22Rv1 (cell line): ENCODE results near the gene LMO7.

Experiments used
- H3K27ac ChIP-seq: fragments of 450-650 bp; 2 replicates; pipeline ENCODE4 v1.5.1; 2017
- ZFX ChIP-seq: fragments of 450-650 bp; IDR thresholded peaks from 2 replicates; pipeline ENCODE4 v1.6.1; 2017; ENCODE audit warnings: antibody characterized with exemption, borderline replicate concordance
- TF ChIP-seq, protein P1 (sequence below): fragments of 450-650 bp; IDR thresholded peaks from 2 replicates; pipeline ENCODE4 v1.5.1; 2017; ENCODE audit warnings: mild to moderate bottlenecking

LMO7 gene

DNA sequence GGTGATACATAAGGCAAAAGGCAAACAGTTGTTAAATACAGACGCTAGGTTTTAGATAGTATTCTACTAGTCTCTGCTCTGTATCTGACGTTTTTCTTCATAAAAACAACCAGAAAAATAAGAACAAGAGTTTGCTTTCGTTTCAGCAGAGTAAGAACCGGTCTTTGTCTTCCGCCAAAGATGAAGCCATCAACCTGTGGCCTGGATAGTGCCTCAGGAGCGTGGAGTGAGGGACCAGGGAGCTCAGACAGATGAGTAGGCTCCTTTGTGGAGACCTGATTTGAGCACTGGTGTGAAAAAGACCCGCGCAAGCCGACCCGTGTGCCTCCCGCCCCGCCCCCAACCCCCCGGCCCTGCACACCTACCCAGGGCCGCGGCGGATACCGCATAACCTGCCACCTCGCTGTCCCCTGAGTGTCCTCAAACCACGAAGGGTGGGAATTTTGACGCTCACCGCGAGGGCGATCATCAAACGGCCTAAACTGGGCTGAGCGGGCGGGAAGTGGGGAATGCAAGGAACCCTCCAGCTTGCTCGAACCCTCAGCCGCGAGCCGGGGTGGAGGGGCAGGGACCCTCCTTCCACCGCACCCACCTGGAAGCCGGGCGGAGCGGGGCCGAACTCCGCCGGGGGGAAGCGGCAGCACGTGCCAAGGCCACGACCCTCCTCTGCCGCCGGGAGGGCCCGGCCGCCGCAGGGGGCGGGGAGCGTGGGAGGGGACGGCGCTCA lies 866 bp upstream of the LMO7 start:
- H3K27ac ChIP-seq = peak overlapping the region; percentile 51
- TF ChIP-seq, protein P1, sequence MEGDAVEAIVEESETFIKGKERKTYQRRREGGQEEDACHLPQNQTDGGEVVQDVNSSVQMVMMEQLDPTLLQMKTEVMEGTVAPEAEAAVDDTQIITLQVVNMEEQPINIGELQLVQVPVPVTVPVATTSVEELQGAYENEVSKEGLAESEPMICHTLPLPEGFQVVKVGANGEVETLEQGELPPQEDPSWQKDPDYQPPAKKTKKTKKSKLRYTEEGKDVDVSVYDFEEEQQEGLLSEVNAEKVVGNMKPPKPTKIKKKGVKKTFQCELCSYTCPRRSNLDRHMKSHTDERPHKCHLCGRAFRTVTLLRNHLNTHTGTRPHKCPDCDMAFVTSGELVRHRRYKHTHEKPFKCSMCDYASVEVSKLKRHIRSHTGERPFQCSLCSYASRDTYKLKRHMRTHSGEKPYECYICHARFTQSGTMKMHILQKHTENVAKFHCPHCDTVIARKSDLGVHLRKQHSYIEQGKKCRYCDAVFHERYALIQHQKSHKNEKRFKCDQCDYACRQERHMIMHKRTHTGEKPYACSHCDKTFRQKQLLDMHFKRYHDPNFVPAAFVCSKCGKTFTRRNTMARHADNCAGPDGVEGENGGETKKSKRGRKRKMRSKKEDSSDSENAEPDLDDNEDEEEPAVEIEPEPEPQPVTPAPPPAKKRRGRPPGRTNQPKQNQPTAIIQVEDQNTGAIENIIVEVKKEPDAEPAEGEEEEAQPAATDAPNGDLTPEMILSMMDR = no peak
- no peak for TF ChIP-seq ZFX

DNA sequence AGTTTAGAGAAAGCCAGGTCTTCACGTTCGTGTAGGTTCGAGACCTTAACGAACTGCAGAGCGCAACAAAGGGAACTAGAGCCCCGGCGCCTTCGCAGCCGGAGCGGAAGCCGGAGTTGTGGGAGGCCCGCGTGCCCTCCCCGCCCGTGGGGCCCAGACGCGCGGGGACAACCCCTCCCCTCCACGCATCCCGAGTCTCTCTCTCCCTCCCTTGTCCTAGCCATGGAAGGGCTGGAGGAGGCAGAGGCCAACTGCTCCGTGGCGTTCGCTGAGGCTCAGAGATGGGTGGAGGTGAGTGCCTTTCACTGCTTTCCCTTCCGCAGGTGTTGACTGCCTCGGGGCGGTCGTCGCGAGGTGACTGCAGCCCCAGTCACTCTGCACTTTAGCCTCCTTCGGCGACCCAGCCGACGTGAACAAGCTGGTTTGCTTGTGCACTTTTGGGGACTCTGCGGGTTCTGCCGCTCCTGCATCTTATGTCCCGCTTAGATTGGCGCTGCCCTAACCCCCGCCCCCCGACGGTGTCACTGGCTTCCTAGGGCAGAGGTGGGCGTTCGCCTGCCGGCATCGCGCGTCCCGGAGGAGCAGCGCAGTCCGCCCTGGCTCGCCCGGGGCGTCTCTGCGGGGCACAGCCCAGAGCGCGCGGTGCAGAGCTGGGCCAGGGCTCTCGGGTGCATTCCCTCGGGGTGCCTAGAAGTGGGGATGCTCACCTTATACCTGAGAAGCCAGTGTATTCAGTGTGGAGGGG lies 478 bp downstream of the LMO7 start:
- TF ChIP-seq, protein P1 = no peak
- no peak for TF ChIP-seq ZFX
- H3K27ac ChIP-seq = peak overlapping the region; percentile 51

DNA sequence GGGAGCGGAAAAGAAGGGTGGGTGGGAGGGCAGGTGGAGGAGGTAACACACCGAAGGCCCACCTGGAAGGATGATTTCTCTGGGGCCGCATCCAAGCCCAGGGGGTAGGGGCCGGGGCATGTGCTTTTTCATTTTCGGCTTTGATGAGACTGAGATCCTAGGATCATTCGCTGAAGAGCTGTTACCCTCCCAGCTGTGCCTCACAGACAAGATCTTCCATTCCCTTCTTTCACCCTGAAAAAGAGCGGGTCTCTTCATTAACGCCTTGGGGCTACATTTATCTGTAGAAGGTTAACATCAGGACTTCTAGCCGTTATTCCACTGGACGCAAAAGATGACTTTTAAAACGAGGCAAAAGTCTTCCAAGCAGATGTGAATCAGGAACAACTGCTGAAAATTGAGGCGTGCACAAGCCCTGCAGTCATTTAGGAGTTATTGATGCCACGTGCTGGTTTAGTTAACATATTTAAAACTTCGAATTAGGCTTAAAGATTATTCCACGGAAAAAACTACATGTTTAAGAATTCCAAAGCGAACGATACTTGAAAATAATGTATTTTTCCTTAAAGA lies 1.1 kb downstream of the LMO7 start:
- H3K27ac ChIP-seq = no peak overlapping the region
- TF ChIP-seq ZFX = no peak
- TF ChIP-seq, protein P1 = no peak

DNA sequence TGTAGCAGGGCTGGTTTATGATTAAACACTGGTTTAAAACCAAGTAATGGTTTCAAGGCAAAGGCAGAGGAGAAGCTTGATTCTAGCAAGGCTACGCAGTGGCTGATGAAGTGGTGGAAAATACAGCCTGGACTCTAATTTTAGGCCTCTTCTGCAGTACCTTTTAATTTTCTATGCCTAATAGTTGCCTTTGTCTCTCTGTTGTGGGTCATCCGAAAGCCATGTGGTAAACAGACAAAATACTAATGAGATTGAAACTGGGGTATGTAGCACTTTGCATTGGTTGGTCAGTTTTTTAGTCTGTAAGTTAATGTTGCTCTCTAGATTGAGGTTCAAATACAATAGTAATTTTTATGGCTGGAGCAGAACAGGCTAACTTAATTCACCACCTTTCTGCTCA lies 3.3 kb downstream of the LMO7 start:
- no peak overlapping the region for H3K27ac ChIP-seq
- TF ChIP-seq ZFX = no peak
- TF ChIP-seq, protein P1 = no peak

DNA sequence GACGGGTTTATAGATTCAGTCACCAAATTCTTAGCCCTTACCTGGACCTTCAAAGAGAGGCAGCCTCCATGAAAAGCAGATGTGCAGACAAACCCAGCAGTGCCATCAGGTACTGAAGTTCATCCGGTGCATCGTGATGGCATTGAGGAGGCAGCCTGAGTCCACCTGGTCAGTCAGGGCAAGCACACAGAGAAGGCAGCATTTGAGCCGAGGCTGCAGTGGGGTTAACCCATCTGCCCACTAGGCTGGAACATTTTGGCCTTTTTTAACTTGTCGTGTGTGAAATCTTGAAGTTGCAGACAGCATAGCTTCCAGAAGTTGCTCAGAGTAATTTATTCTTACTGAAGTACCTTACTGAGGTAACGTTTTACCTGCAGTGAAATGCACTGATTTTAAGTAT lies 4.9 kb downstream of the LMO7 start:
- H3K27ac ChIP-seq = no peak overlapping the region
- TF ChIP-seq ZFX = no peak
- TF ChIP-seq, protein P1 = no peak

DNA sequence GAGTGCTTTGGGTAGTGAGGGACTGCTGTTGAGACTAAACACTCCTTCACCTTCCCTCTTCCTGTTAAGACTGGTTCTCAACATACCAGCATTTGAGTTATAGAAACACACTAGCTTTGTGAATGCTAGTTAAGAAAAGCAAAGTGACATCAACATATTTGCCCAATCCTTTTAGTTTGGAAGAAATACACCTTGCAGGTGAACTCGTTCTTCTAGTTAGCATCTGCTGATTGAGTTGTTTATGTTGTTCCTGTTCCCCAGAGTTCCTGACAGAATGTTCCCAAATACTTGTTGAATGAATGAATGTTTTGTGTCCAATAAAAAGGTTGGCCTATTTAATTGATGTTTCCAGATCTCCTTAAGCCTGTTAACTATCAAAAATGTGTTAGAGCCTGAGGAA lies 7.1 kb downstream of the LMO7 start:
- TF ChIP-seq, protein P1 = no peak
- TF ChIP-seq ZFX = no peak
- no peak overlapping the region for H3K27ac ChIP-seq

DNA sequence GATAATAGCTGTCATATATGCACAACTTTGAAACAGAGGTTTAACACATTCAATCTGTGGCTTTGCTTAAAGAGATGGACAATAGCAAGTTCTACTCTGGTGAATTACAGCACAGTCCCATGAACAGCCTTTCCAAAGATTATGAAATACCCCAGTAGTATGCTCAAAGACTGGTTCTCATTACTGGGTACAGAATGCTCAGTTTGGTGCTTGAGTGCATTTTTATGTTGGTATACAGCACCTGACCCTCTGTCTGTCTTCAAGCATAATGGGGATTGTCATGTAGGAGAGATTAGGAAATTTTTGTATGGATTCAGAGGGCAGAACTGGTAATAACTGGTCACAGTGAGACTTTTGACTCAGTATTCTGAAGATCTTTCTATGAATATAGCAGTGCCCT lies 7.6 kb downstream of the LMO7 start:
- TF ChIP-seq ZFX = no peak
- TF ChIP-seq, protein P1 = no peak
- H3K27ac ChIP-seq = no peak overlapping the region
